Measurements from ENCODE around the gene DAB2IP.
"Not testable (repeated sequence)": the region's sequence is repeated elsewhere in the genome, so short reads cannot be mapped to it uniquely, and the experiment has no call there.

Gene DAB2IP

GRCh38 chr9:121731919-121732318 lies 80.5 kb downstream of the DAB2IP start:
- DNase-seq = no peak

GRCh38 chr9:121732389-121732788 lies 81.0 kb downstream of the DAB2IP start:
- no peak for DNase-seq

- no peak for DNase-seq
Measured at GRCh38 chr9:121732886-121733285, 81.5 kb downstream of the DAB2IP start.

- no peak for DNase-seq
Measured at GRCh38 chr9:121734465-121734864, 83.0 kb downstream of the DAB2IP start.

GRCh38 chr9:121735065-121735792 lies 83.8 kb downstream of the DAB2IP start:
- no peak for DNase-seq

- no peak for DNase-seq
Measured at GRCh38 chr9:121735793-121736770, 84.6 kb downstream of the DAB2IP start.

GRCh38 chr9:121736934-121737462 lies 85.6 kb downstream of the DAB2IP start:
- no peak for DNase-seq

GRCh38 chr9:121737481-121737931 lies 86.1 kb downstream of the DAB2IP start:
- DNase-seq = no peak

- DNase-seq = no peak
Measured at GRCh38 chr9:121738411-121738810, 87.0 kb downstream of the DAB2IP start.

- DNase-seq = no peak
Measured at GRCh38 chr9:121738968-121739367, 87.5 kb downstream of the DAB2IP start.

GRCh38 chr9:121739971-121740370 lies 88.5 kb downstream of the DAB2IP start:
- no peak for DNase-seq

GRCh38 chr9:121741228-121741918 lies 89.9 kb downstream of the DAB2IP start:
- DNase-seq = no peak

GRCh38 chr9:121741919-121742283 lies 90.5 kb downstream of the DAB2IP start:
- not testable (repeated sequence) for DNase-seq

- DNase-seq = no peak
Measured at GRCh38 chr9:121742923-121743322, 91.5 kb downstream of the DAB2IP start.

GRCh38 chr9:121743441-121744001 lies 92.1 kb downstream of the DAB2IP start:
- no peak for DNase-seq

GRCh38 chr9:121744002-121744686 lies 92.7 kb downstream of the DAB2IP start:
- no peak for DNase-seq

- DNase-seq = no peak
Measured at GRCh38 chr9:121744687-121745395, 93.4 kb downstream of the DAB2IP start.

- no peak for DNase-seq
Measured at GRCh38 chr9:121745396-121745695, 93.9 kb downstream of the DAB2IP start.

GRCh38 chr9:121746411-121746810 lies 95.0 kb downstream of the DAB2IP start:
- DNase-seq = no peak

GRCh38 chr9:121746866-121747265 lies 95.4 kb downstream of the DAB2IP start:
- DNase-seq = no peak

- no peak for DNase-seq
Measured at GRCh38 chr9:121748074-121748473, 96.6 kb downstream of the DAB2IP start.
